Right ventricle myocardium inferior (tissue), 1 donor: Measurements from ENCODE around the gene TYMP. TPM values are rescaled to one million over a fixed set of nuclear protein-coding genes. Genes with fewer than 3 reads are reported as not detected.

Source experiments
- ATAC-seq: fragments of 200-7000 bp; cut with Tn5 transposase; one replicate; pipeline ENCODE4 v1.9.1; 2020; ENCODE audit warnings: mild to moderate bottlenecking, moderate library complexity
- DNase-seq: peaks from one replicate; pipeline ENCODE4 v3.0.0; 2021; ENCODE audit errors: missing footprints
- intact Hi-C: fragments of 100-400 bp; cut with DNase I; formaldehyde crosslinking; loops from one replicate; pipeline ENCODE4 v1.11.0; 2022
- total RNA-seq: library from RNA; stranded (reverse); fragmentation: NEBNext Ultra II Directional; extraction: Animal tissue kit (Norgen Biotek cat#: 25700); gene quantifications from one replicate; pipeline ENCODE4 v1.2.1, GENCODE V29; 2021
- donor health status: DM: no; HTN: yes; CAD: no; lungs with severe emphysema.

The TYMP gene
- total RNA-seq, 1 donor from 2014 or later, result 15.5 TPM

DNA sequence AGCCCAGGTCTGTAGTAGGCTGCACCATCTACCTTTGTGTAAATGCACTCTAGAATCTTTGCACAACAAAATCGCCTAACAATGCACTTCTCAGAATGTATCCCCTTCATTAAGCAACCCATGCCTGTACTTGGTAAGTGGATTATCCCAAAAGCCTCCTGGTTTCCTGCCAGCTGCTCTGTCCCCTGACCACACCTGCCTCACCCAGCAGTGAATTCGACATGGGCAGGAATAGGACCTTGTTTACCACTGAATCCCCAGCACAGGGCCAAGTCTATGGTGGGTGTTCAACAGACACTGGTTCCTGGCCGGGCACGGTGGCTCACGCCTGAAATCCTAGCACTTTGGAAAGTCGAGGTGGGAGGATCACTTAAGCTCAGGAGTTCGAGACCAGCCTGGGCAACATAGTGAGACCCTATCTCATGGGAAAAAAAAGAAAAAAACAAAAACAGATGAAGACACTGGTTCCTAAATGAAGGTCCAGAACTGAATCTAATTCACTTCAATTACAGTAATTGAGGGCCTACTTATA lies 38.0 kb upstream of the TYMP start:
- ATAC-seq (no peak), DNase-seq (no peak)
- intact Hi-C loops, result no loop called here

DNA sequence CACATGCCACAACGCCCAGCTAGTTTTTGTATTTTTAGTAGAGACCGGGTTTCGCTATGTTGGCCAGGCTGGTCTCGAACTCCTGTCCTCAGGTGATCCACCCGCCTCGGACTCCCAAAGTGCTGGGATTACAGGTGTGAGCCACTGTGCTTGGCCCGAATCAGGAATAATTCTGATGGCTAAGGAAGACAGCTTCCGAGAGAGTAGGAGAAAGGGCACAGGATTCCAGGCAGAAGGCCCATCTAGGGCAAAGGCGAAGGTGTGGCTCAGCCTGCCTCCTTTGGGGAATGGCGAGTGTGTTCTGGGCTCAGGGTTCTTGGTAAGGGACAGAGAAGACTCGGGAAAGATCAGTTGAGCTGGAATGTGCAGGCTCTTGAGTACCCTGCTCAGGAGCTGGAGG lies 34.5 kb upstream of the TYMP start:
- intact Hi-C loops, result no loop called here
- ATAC-seq (no peak), DNase-seq (no peak)

DNA sequence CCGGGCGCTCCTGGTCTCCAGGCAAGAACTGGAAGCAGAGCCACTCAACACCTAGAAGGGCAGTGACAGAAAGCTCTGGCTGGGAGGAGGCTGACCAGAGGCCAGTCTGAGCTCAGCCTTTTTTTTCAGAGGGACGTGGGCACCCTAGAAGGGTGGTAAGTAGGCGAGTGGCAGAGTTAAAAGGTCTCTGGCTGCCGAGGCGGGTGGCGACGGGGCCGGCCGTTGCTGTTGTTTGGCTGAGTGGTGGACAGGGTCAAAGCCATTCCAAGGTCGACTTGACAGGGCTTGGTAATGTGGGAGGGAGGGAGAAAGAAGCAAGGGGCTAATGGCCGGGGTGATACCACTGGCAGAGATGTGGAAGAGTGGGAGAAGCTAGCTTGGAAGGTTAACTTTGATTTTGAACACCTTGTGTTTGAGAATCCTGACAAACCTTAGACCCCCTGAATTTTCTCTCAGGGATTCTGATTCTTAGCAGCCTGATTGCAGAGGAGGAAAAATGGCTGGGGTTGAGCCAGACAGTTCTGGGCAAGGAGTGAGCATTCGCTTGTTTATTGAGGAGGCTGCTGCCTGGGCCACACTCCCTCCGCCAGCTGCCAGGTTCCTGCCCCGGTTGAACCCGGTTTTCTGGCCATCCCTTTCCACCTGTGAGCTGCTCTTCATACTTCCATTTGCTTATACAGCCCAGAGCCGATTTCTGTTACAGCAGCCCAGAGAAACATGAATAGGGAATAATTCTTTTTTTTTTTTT lies 33.8 kb upstream of the TYMP start:
- ATAC-seq (peak; percentile 32), DNase-seq (no peak)
- intact Hi-C loops, result loop anchor here (1.0 kb wide), 1 partner anchor 15 kb away; the partner anchor contains the start of gene CPT1B

DNA sequence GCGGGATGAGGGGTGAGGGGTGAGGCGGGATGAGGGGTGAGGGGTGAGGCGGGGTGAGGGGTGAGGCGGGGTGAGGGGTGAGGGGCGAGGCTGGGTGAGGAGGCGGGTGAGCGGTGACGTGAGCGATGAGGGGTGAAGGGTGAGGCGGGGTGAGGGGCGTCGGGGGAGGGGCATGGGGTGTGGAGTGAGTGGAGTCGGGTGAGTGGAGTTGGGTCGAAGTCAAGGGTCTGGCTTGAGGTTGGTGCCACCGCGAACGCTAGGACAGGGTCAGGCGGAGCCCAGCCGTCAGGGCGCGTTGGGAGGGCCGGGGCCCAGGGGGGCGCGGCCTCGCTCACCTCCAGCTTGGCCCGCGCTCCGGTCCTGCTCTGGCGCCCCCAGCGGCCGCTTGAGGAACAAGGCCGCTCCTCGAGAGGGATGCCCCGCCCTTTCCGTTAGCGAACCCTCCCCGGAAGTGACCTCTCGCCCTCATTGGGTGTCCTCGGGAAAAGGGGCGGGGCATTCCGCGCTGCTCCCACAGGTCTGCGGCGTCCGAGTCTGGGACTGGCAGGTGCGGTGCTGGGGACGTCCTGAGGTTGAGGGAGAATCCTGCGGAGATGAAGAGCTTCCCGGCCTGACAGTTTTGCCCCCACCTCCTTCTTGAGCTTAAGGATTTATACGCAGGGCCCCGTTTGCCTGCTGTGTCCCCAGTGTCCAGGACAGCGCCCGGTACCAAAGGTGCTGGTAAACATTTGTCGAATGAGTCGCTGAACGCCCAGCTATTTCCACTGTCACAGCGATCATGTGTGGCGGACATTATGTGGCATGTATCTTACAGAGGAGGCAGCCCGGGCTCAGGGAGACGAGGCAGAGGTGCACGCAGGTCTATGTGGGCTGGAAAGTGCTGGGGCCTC lies 33.0 kb upstream of the TYMP start, which contains the start of gene SYCE3:
Gene SYCE3 (minus strand): TSS at position 397 of the 890 bp plus-strand sequence. CDS start 6,514 bp downstream, outside the sequence.
- DNase-seq, result peak; percentile 99
- intact Hi-C loops, result loop anchor here (1.0 kb wide), 1 partner anchor 16 kb away; the partner anchor contains the start of gene CPT1B
- peak; percentile 97 for ATAC-seq

DNA sequence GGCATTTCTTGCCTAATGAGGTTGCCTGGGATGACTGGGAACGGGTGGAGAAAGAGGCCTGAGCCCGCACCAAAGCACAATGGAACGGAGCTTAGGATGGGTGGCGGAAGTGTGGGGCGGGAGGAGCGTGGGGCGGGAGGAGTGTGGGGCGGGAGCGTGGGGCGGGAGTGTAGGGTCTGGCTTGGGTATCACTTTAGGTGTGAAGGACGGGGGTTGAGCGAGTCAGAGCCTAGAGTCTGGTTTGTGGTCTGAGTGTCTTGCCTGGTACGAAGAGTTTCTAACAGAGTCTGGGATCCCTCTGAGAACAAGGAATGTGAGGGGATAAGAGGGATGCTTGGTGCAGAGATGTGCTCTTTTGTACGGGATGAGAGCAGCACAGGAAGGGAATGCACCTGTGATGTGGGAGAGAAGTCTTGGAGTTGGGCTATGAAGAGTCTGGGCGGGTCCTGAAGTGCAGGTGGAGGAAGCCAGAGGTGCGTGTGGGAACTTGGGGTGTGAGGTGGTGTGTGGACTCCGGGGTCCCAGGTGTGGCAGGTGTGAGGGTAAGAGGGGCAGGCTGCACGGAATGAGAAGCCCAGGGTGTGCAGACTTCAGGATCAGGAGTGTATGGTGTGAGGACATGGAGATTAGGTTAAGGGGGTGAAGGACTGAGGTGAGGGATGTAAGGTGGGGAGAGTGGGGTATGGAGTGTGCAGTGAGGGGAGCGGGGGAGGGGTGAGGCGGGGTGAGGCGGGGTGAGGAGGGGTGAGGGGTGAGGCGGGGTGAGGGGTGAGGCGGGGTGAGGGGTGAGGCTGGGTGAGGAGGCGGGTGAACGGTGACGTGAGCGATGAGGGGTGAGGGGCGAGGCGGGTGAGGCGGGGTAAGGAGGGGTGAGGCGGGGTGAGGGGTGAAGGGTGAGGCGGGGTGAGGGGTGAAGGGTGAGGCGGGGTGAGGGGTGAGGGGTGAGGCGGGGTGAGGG lies 31.9 kb upstream of the TYMP start:
- ATAC-seq (no peak), DNase-seq (no peak)
- intact Hi-C loops, result no loop called here

DNA sequence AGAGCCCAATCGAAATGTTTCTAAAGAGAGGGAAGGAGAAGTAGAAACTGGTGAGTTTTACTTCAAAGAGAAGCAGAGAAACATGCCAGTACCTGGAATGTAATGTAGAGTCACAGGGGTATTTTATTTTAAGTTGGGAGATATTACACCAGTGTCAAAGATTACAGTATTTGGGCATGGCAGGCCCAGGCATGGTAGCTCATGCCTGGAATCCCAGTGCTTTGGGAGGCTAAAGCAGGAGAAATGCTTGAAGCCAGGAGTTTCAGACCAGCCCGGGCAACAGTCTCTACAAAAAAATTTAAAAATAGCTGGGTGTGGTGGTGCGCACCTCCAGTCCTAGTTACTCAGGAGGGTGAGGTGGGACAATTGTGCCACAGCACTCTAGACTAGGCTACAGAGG lies 30.2 kb upstream of the TYMP start:
- intact Hi-C loops, result no loop called here
- DNase-seq, result no peak

DNA sequence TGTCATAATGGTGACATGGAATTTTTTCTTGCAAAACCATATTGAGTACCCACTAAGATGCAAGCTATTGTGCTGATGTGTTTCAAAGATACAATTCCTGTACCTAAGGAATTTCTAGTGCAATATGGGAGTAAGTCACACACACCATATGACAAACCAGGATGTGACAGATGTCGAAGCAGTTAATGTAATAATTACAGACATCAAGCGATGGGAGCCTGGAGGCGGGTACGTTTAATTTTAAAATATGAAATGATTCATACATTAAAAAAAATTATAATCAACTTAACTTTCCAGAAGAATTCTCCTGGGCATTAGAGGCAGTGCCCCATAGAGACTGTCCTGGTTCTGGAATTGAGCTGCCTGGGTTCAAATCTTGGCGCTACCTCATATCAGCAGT lies 26.9 kb upstream of the TYMP start:
- intact Hi-C loops, result no loop called here
- DNase-seq, result no peak
- no peak for ATAC-seq

More for the DNA sequence above, 30.2 kb upstream of the TYMP start:
- no peak for ATAC-seq

DNA sequence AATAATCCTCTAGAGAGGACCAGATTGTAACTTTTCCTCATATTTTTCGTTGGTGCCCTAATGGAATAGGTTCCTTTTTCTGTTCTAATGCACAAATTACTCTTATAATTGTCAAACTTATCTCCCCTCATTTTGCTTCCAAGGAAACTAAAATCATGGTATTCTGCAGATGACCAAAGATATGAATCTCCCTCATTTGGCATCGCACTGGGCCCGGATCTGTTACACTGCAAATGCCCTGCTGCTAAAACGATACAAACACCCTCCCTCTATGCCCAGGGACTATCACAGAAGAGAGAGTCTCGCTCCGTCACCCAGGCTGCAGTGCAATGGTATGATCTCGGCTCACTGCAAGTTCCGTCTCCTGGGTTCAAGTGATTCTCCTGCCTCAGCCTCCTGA lies 23.5 kb upstream of the TYMP start:
- no peak for ATAC-seq
- intact Hi-C loops, result no loop called here
- DNase-seq, result no peak

DNA sequence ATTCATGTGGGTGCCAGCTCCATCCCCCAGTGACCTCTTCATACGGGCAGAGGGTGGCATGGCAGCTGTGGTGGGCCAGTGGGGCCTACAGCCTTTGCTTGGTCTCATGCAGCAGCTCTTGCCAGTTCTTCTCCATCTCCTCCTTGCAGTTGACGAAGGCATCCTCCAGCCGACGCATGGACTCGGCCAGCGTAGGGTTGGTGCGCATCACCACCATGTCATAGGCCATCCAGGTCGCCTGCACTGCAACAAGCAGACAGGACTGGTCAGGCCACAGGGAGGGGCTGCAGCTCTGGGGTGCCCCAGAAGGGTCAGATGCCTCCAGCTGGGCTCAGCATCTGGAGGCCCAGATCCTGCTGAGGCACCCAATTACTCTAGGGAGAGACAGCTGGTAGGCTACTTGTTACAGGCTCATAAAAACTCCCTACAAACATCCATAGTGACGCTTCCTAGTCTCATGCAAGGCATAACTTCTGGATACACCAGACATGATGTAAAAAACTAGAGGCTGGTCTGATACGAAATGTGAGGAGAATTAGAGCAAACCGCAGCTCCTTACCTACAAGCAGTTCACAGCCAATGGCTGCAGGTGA lies 21.4 kb upstream of the TYMP start:
- intact Hi-C loops, result no loop called here
- ATAC-seq (no peak), DNase-seq (no peak)

DNA sequence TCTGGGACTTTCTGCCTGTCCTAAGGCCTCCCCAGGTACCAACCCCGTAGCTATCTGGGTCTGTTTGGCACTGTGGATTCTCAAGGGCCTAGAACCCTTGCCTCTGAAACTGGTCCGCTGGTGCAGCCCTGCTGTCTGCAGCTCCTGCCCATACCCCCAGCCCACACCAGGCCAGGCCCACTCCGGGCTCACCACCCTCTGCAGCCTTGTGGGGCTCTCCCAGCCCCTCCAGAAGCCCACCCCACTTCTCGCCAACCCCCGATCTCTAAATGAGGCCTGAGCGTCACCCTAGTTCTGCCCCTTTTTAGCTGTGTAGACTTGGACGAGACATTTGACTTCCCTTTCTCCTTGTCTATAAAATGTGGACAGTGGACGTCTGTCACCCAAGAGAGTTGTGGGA lies 20.6 kb upstream of the TYMP start:
- DNase-seq, result no peak
- intact Hi-C loops, result no loop called here
- no peak for ATAC-seq

DNA sequence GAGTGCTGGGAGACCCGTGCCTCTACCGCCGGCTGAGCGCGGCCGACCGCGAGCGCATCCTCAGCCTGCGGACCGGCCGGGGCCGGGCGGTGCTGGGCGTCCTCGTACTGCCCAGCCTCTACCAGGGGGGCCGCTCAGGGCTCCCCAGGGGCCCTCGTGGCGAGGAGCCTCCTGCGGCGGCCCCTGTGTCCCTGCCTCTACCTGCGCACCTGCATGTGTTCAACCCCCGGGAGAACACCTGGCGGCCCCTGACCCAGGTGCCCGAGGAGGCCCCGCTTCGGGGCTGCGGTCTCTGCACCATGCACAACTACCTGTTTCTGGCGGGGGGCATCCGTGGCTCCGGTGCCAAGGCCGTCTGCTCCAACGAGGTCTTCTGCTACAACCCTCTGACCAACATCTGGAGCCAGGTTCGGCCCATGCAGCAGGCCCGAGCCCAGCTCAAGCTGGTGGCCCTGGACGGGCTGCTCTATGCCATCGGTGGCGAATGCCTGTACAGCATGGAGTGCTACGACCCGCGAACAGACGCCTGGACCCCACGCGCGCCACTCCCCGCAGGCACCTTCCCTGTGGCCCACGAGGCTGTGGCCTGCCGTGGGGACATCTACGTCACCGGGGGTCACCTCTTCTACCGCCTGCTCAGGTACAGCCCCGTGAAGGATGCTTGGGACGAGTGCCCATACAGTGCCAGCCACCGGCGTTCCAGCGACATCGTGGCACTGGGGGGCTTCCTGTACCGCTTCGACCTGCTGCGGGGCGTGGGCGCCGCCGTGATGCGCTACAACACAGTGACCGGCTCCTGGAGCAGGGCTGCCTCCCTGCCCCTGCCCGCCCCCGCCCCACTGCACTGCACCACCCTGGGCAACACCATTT lies 19.3 kb upstream of the TYMP start:
- ATAC-seq, result no peak

DNA sequence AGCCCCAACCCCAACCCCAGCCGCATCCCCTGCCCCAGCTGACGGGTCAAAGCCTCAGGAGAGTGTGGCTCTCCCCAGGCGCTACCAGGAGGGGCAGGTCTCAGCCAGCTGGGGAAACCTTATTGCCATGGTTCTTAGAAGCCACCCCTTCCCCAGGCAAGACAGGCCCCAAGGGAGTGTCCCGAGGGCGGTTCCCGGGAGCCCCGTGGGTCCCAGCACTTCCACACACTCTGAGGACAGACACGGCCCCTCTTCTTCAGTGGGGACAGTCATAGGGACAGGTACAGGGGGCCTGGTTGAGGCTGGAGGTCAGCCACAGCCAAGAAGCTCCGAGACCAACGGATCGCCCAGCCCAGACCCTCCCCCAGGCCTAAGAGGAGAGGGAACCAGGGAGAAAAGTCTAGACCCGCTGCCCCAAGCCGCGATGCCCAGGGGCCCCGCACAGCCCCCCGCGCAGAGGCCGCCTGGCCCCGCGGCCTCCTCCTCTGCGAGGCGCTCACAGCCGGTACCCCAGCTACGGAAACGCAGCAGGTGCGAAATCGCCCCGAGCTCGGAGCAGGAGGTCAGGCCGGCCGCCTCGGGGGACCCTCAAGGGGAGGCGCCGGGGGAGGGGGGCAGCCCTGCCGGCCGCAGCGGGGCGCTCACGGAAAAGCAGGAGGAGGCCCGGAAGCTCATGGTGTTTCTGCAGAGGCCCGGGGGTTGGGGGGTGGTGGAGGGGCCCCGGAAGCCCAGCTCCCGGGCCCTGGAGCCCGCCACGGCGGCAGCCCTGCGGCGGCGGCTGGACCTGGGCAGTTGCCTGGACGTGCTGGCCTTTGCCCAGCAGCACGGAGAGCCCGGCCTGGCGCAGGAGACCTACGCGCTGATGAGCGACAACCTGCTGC lies 18.5 kb upstream of the TYMP start:
- intact Hi-C loops, result loop anchor here (5.0 kb wide), 1 partner anchor 64 kb away; no protein-coding TSS in a partner anchor
- ATAC-seq (no peak), DNase-seq (no peak)

More for the DNA sequence above, 19.3 kb upstream of the TYMP start:
- intact Hi-C loops, result loop anchor here (5.0 kb wide), 1 partner anchor 63 kb away; no protein-coding TSS in a partner anchor
- DNase-seq, result no peak

DNA sequence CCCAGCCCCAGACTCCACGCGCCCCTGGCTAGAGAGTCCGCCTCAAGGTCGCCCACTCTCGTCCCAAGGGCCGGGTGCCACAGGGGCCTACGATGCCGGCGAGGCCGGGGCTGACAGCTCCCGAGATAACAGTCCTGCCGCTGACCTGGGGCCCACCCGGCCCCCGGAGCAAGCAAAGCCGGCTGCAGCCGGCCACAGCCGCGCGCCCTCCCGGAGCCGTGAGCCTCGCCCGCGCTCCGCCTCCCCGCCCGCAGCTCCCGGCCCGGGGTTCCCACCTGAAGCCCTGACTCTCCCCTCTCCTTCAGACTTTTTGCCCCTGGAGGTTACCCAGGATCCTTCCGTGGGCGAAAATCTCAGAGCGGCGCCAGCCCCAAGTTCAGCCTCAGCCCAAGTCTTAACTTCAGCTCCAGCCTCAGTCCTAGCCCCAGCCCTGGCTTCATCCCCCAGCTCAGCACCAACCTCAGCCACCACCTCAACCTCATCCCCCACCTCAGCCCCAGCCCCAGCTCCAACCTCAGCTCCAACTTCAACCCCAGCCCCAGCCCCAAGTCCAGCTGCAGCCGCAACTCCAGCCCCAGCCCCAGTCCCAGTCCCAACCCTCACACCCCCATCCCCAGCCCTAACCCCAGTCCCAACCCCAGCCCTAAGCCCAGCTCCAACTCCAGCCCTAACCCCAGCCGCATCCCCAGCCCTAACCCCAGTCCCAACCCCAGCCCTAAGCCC lies 17.6 kb upstream of the TYMP start:
- intact Hi-C loops, result loop anchor here (5.0 kb wide), 1 partner anchor 65 kb away; no protein-coding TSS in a partner anchor
- ATAC-seq (no peak), DNase-seq (no peak)

DNA sequence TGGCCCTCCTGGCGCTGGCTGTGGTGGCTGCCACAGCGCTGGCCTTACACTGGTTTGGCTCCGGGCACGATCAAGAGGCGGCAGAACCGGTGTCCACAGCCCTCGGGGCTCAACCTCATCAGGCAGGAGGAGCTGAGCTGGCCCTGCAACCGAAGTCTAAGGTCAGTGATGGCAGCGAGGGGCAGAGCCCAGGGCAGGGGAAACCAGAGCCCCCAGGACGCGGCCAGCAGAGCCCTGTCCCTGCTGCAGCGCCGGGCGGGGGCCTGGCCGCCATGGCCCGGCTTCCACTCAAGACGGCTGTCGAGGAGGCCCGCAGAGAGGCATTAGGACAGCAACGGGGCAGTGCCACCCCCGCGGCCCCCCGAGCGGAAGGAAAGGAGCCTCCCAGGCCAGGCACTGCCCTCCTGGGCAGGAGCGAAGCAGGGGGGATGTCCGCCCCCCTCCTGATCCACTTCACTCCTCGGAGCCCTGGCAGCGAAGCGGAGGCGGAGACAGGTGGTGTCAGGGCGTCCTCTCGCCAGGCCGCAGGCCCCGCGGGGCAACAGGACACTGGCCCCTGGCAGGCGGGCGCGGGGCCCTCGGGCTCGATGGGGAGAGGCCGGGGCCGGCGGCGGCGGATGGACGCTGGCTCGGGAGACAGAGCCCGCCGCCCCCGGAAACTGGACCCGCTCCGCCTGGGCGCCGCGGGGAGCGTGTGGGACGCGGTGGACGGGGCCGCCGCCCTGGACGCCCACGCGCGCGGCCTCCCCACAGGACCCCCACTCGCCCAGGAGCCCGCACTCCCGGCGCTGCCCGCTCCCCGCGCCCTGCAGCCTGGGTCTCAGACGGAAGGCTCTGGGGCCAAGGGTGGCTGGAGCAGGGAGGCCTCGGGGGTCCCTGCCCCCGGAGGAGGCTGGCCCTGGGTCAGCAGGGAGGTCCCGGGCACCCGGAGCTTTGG lies 16.8 kb upstream of the TYMP start:
- ATAC-seq, result no peak
- no peak for DNase-seq
- intact Hi-C loops, result loop anchor here (5.0 kb wide), 1 partner anchor 66 kb away; no protein-coding TSS in a partner anchor
